H9 (cell line): ENCODE measurements around the gene MAD1L1. TPM values are rescaled to one million over a fixed set of nuclear protein-coding genes. Genes with fewer than 3 reads are reported as not detected.

Experiments
- DNase-seq: peaks from one replicate; pipeline ENCODE4 v3.0.0-alpha.2; 2017
- H2AFZ ChIP-seq: one replicate; pipeline ENCODE4 v1.6.1; 2013; ENCODE audit warnings: mild to moderate bottlenecking, low read length, control low read depth, moderate library complexity
- H2AK5ac ChIP-seq: 2 replicates; pipeline ENCODE4 v1.6.1; 2013; ENCODE audit warnings: low read length, control low read depth, mixed read lengths; ENCODE audit not compliant: insufficient read length
- H2BK120ac ChIP-seq: one replicate; pipeline ENCODE4 v1.6.1; 2013; ENCODE audit warnings: low read depth, mild to moderate bottlenecking, low read length, control low read depth, inconsistent platforms; ENCODE audit not compliant: poor library complexity, severe bottlenecking
- H2BK12ac ChIP-seq: 2 replicates; pipeline ENCODE4 v1.6.1; 2013; ENCODE audit warnings: low read length, control low read depth, mixed read lengths, low read depth; ENCODE audit not compliant: insufficient read length
- H2BK15ac ChIP-seq: 2 replicates; pipeline ENCODE4 v1.6.1; 2013; ENCODE audit warnings: low read depth, low read length, control low read depth
- H2BK20ac ChIP-seq: one replicate; pipeline ENCODE4 v1.6.1; 2013; ENCODE audit warnings: low read depth, mild to moderate bottlenecking, low read length, control low read depth, inconsistent platforms; ENCODE audit not compliant: poor library complexity, severe bottlenecking
- H2BK5ac ChIP-seq: 2 replicates; pipeline ENCODE4 v1.6.1; 2013; ENCODE audit warnings: low read length, control low read depth, mixed read lengths; ENCODE audit not compliant: insufficient read length
- H3K14ac ChIP-seq: 2 replicates; pipeline ENCODE4 v1.6.1; 2013; ENCODE audit warnings: low read length, control low read depth; ENCODE audit not compliant: insufficient read depth
- H3K18ac ChIP-seq: 2 replicates; pipeline ENCODE4 v1.6.1; 2013; ENCODE audit warnings: low read depth, mild to moderate bottlenecking, mixed read lengths, low read length, control low read depth; ENCODE audit not compliant: insufficient read length
- H3K23ac ChIP-seq: 2 replicates; pipeline ENCODE4 v1.6.1; 2013; ENCODE audit warnings: low read length, control low read depth, mixed read lengths, low read depth; ENCODE audit not compliant: insufficient read length
- H3K23me2 ChIP-seq: 2 replicates; pipeline ENCODE4 v1.6.1; 2013; ENCODE audit warnings: low read depth, mild to moderate bottlenecking, mixed read lengths, low read length, control low read depth; ENCODE audit not compliant: insufficient read length, poor library complexity, severe bottlenecking
- H3K27ac ChIP-seq: 2 replicates; pipeline ENCODE4 v1.5.1; 2013; ENCODE audit warnings: low read length, control low read depth, mixed read lengths, low read depth; ENCODE audit not compliant: insufficient read length
- H3K27me3 ChIP-seq: 2 replicates; pipeline ENCODE4 v1.6.1; 2013; ENCODE audit warnings: low read length, control low read depth, inconsistent platforms; ENCODE audit not compliant: insufficient read depth
- H3K4ac ChIP-seq: 2 replicates; pipeline ENCODE4 v1.6.1; 2013; ENCODE audit warnings: low read depth, mild to moderate bottlenecking, control low read depth, inconsistent platforms, low read length, moderate library complexity
- H3K4me1 ChIP-seq: 2 replicates; pipeline ENCODE4 v1.6.1; 2013; ENCODE audit warnings: low read length, control low read depth, inconsistent platforms; ENCODE audit not compliant: insufficient read depth
- H3K4me2 ChIP-seq: 2 replicates; pipeline ENCODE4 v1.6.1; 2013; ENCODE audit warnings: low read length, control low read depth, mixed read lengths; ENCODE audit not compliant: insufficient read length, insufficient read depth
- H3K56ac ChIP-seq: 2 replicates; pipeline ENCODE4 v1.6.1; 2013; ENCODE audit warnings: low read depth, mild to moderate bottlenecking, mixed read lengths, low read length, control low read depth; ENCODE audit not compliant: insufficient read length
- H3K79me1 ChIP-seq: 2 replicates; pipeline ENCODE4 v1.6.1; 2013; ENCODE audit warnings: low read depth, mild to moderate bottlenecking, moderate library complexity, low read length, control low read depth, inconsistent platforms; ENCODE audit not compliant: insufficient read depth, poor library complexity, severe bottlenecking
- H3K79me2 ChIP-seq: 2 replicates; pipeline ENCODE4 v1.6.1; 2013; ENCODE audit warnings: low read length, control low read depth, inconsistent platforms; ENCODE audit not compliant: insufficient read depth
- H3K9ac ChIP-seq: 2 replicates; pipeline ENCODE4 v1.6.1; 2013; ENCODE audit warnings: low read length, control low read depth, mixed read lengths; ENCODE audit not compliant: insufficient read length; ENCODE audit errors: extremely low read depth
- H3K9me3 ChIP-seq: one replicate; pipeline ENCODE4 v1.6.1; 2013; ENCODE audit warnings: low read depth, low read length, inconsistent platforms; ENCODE audit not compliant: control insufficient read depth
- H3T11ph ChIP-seq: one replicate; pipeline ENCODE4 v1.6.1; 2013; ENCODE audit warnings: mild to moderate bottlenecking, low read length, control low read depth, inconsistent platforms
- H4K20me1 ChIP-seq: one replicate; pipeline ENCODE4 v1.6.1; 2013; ENCODE audit not compliant: control insufficient read depth, insufficient read length, insufficient read depth
- H4K5ac ChIP-seq: 2 replicates; pipeline ENCODE4 v1.6.1; 2013; ENCODE audit warnings: low read depth, mild to moderate bottlenecking, mixed read lengths, low read length, control low read depth; ENCODE audit not compliant: insufficient read length
- H4K8ac ChIP-seq: replicated peaks from 2 replicates; pipeline ENCODE4 v1.6.1; 2013; ENCODE audit warnings: low read length, control low read depth, mixed read lengths, low read depth; ENCODE audit not compliant: insufficient read length
- H4K91ac ChIP-seq: 2 replicates; pipeline ENCODE4 v1.6.1; 2013; ENCODE audit warnings: low read depth, mild to moderate bottlenecking, moderate library complexity, mixed read lengths, low read length, control low read depth; ENCODE audit not compliant: insufficient read length
- H3K27ac Mint-ChIP-seq, 3 experiments: 2 replicates in 2 of 3; 3 replicates in 1 of 3; pipeline ENCODE4 v1.8.0; 2020 to 2021; ENCODE audit warnings: mixed read lengths in 3 of 3, mild to moderate bottlenecking in 1 of 3, moderate library complexity in 1 of 3
- H3K27me3 Mint-ChIP-seq: 2 replicates; pipeline ENCODE4 v1.8.0; 2021; ENCODE audit warnings: low read depth, mild to moderate bottlenecking, moderate library complexity, mixed read lengths
- H3K36me3 Mint-ChIP-seq, 3 experiments: 2 replicates in 2 of 3; 3 replicates in 1 of 3; pipeline ENCODE4 v1.8.0; 2020 to 2021; ENCODE audit warnings: low read depth in 3 of 3, mixed read lengths in 3 of 3; ENCODE audit not compliant: insufficient read depth in 1 of 3
- H3K4me1 Mint-ChIP-seq, 2 experiments: 2 replicates each; pipeline ENCODE4 v1.8.0; 2020; ENCODE audit warnings: mixed read lengths in 2 of 2
- H3K4me3 Mint-ChIP-seq, 2 experiments: 2 replicates in 1 of 2; 3 replicates in 1 of 2; pipeline ENCODE4 v1.8.0; 2020 to 2021; ENCODE audit warnings: mild to moderate bottlenecking in 2 of 2, mixed read lengths in 2 of 2, moderate library complexity in 1 of 2
- H3K9me3 Mint-ChIP-seq, 2 experiments: 2 replicates in 1 of 2; 3 replicates in 1 of 2; pipeline ENCODE4 v1.8.0; 2020; ENCODE audit warnings: mild to moderate bottlenecking in 2 of 2, mixed read lengths in 2 of 2, moderate library complexity in 1 of 2
- WGBS: extraction: QIAGEN DNeasy Blood & Tissue Kit; methylation state at CpG from one replicate; pipeline ENCODE4 v1.1.7; 2013; ENCODE audit warnings: missing lambda C conversion rate, low lambda C conversion rate, mixed read lengths; ENCODE audit not compliant: insufficient read length; ENCODE audit errors: extremely low coverage; 5-methylcytosine and 5-hydroxymethylcytosine counted together
- total RNA-seq: library from RNA; stranded (reverse); gene quantifications from 2 replicates; pipeline ENCODE4 v1.2.1, GENCODE V29; 2021
- TF ChIP-seq, protein P1 (sequence below): fragments of 200-600 bp; sonication (generic); conservative IDR thresholded peaks from 3 replicates; pipeline ENCODE4 v1.8.0; 2021; ENCODE audit warnings: antibody characterized with exemption, mild to moderate bottlenecking

Gene MAD1L1
- total RNA-seq, 1 experiment from 2014 or later, result 39.0 TPM

GRCh38 chr7:2281541-2281940 lies 48.8 kb upstream of the MAD1L1 start:
- no peak overlapping the region for H3K18ac ChIP-seq
- no peak overlapping the region for H3K23ac ChIP-seq
- Mint-ChIP-seq H3K4me3 (no peak overlapping the region), H3K27ac (peak overlapping the region; percentile 49 to 85 (median 74); a peak in 4 of 7 replicates), H3K27me3 (no peaks in the 10 kb centered on the region), H3K36me3 (peaks cover 0 to 15% (median 6%) of the 10 kb centered on the region in 3 experiments; a peak in 4 of 7 replicates), H3K4me1 (peaks cover 12 to 23% of the 10 kb centered on the region in 2 experiments), H3K9me3 (no peaks in the 10 kb centered on the region)
- no peaks in the 10 kb centered on the region for H3K9me3 ChIP-seq
- H2BK12ac ChIP-seq, result no peak overlapping the region
- H3K27me3 ChIP-seq, result no peaks in the 10 kb centered on the region
- H4K20me1 ChIP-seq, result no peaks in the 10 kb centered on the region
- no peak for DNase-seq
- no peak overlapping the region for H2BK20ac ChIP-seq
- no peak overlapping the region for H4K5ac ChIP-seq
- H3K79me1 ChIP-seq, result no peaks in the 10 kb centered on the region
- TF ChIP-seq, protein P1, sequence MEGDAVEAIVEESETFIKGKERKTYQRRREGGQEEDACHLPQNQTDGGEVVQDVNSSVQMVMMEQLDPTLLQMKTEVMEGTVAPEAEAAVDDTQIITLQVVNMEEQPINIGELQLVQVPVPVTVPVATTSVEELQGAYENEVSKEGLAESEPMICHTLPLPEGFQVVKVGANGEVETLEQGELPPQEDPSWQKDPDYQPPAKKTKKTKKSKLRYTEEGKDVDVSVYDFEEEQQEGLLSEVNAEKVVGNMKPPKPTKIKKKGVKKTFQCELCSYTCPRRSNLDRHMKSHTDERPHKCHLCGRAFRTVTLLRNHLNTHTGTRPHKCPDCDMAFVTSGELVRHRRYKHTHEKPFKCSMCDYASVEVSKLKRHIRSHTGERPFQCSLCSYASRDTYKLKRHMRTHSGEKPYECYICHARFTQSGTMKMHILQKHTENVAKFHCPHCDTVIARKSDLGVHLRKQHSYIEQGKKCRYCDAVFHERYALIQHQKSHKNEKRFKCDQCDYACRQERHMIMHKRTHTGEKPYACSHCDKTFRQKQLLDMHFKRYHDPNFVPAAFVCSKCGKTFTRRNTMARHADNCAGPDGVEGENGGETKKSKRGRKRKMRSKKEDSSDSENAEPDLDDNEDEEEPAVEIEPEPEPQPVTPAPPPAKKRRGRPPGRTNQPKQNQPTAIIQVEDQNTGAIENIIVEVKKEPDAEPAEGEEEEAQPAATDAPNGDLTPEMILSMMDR, result no peak
- no peak overlapping the region for H2BK5ac ChIP-seq
- no peaks in the 10 kb centered on the region for H3K23me2 ChIP-seq
- no peak overlapping the region for H2AK5ac ChIP-seq
- no peak overlapping the region for H3K4me2 ChIP-seq
- no peak overlapping the region for H4K8ac ChIP-seq
- no peak overlapping the region for H2AFZ ChIP-seq
- no peak overlapping the region for H4K91ac ChIP-seq
- no peak overlapping the region; the same call in 1 of the 2 replicates for H3K14ac ChIP-seq
- no peak overlapping the region for H3K4ac ChIP-seq
- H3K79me2 ChIP-seq, result no peaks in the 10 kb centered on the region
- no peak overlapping the region for H2BK120ac ChIP-seq
- H3K27ac ChIP-seq, result no peak overlapping the region
- no peak overlapping the region for H3K56ac ChIP-seq
- H3K4me1 ChIP-seq, result no peaks in the 10 kb centered on the region
- H2BK15ac ChIP-seq, result no peak overlapping the region
- H3T11ph ChIP-seq, result no peak overlapping the region
- no CpG with 5 or more reads among the region's 9 CpGs for WGBS
- H3K9ac ChIP-seq, result no peak overlapping the region
